GM12873 (cell line): Measurements from ENCODE around the gene NPLOC4.

Source experiments
- CTCF ChIP-seq: IDR thresholded peaks from 2 replicates; pipeline ENCODE4 v1.5.1; 2012; ENCODE audit warnings: low read depth, mild to moderate bottlenecking, moderate library complexity, low read length, control low read depth; ENCODE audit not compliant: insufficient read depth; ENCODE audit errors: missing control alignments

The NPLOC4 gene

GRCh38 chr17:81667754-81668153 is 30.8 kb upstream of the NPLOC4 start:
- TF ChIP-seq CTCF: no peak

GRCh38 chr17:81666342-81667191 is 29.7 kb upstream of the NPLOC4 start, which contains the start of the genes CCDC137 and OXLD1:
CCDC137 (plus strand) TSS chr17:81666737; CDS start chr17:81666767, 30 bp downstream.
OXLD1 (minus strand) TSS chr17:81666605; CDS start chr17:81666577, 28 bp downstream.
- TF ChIP-seq CTCF: no peak

- no peak for TF ChIP-seq CTCF
Observed at GRCh38 chr17:81666092-81666341, 29.1 kb upstream of the NPLOC4 start.

- no peak for TF ChIP-seq CTCF
Observed at GRCh38 chr17:81665205-81666091, 28.5 kb upstream of the NPLOC4 start.

GRCh38 chr17:81664051-81664470 is 27.1 kb upstream of the NPLOC4 start:
- TF ChIP-seq CTCF: no peak

GRCh38 chr17:81662002-81662401 is 25.1 kb upstream of the NPLOC4 start:
- TF ChIP-seq CTCF: no peak

- no peak for TF ChIP-seq CTCF
Observed at GRCh38 chr17:81660441-81660840, 23.5 kb upstream of the NPLOC4 start.
